Calu3 (cell line): Measurements from ENCODE around the gene TFEC. TPM values are rescaled to one million over a fixed set of nuclear protein-coding genes. Genes with fewer than 3 reads are reported as not detected.

Source experiments
- BruUV-seq: library from RNA; stranded (reverse); fragments of 400-500 nt; replicated peaks from 2 replicates; lab custom pipeline; 2021; lab: Mats Ljungman, UMichigan
- CTCF ChIA-PET: fragments of 300-600 bp; sonication (Branson Sonifier 250); formaldehyde crosslinking; loops from one replicate; lab custom pipeline; 2022; ENCODE audit warnings: antibody characterized with exemption; lab: Charles Lee
- DNase-seq: peaks from one replicate; pipeline ENCODE4 v3.0.0; 2022
- H3K27ac Mint-ChIP-seq: one replicate; pipeline ENCODE4 v1.8.0; 2022; ENCODE audit warnings: mixed read lengths; ENCODE audit not compliant: unreplicated experiment
- H3K27me3 Mint-ChIP-seq: one replicate; pipeline ENCODE4 v1.8.0; 2022; ENCODE audit warnings: mixed read lengths; ENCODE audit not compliant: unreplicated experiment
- H3K36me3 Mint-ChIP-seq: one replicate; pipeline ENCODE4 v1.8.0; 2022; ENCODE audit warnings: mild to moderate bottlenecking, moderate library complexity, mixed read lengths; ENCODE audit not compliant: insufficient read depth, unreplicated experiment
- H3K4me1 Mint-ChIP-seq: one replicate; pipeline ENCODE4 v1.8.0; 2022; ENCODE audit warnings: mild to moderate bottlenecking, low read depth, mixed read lengths; ENCODE audit not compliant: unreplicated experiment
- H3K4me3 Mint-ChIP-seq: one replicate; pipeline ENCODE4 v1.8.0; 2022; ENCODE audit warnings: mild to moderate bottlenecking, low read depth, moderate library complexity, mixed read lengths; ENCODE audit not compliant: unreplicated experiment
- H3K9me3 Mint-ChIP-seq: one replicate; pipeline ENCODE4 v1.8.0; 2022; ENCODE audit warnings: low read depth, mixed read lengths; ENCODE audit not compliant: unreplicated experiment
- intact Hi-C: fragments of 100-400 bp; cut with micrococcal nuclease; formaldehyde crosslinking; loops from one replicate; pipeline ENCODE4 v1.10.0; 2022; ENCODE audit not compliant: unreplicated experiment
- total RNA-seq: library from RNA; stranded (reverse); gene quantifications from 2 replicates; pipeline ENCODE4 v1.2.3, GENCODE V29; 2022
- TF ChIP-seq, protein P1 (sequence below): fragments of 200-600 bp; IDR thresholded peaks from one replicate; pipeline ENCODE4 v1.8.0; 2022; ENCODE audit warnings: antibody characterized with exemption; ENCODE audit not compliant: unreplicated experiment

Gene TFEC
- total RNA-seq, 1 experiment from 2014 or later: not detected

GRCh38 chr7:115964799-115965198 lies 65.8 kb downstream of the TFEC start:
- intact Hi-C loops: loop anchor here (10.0 kb wide), 1 partner anchor 160 kb away; no protein-coding TSS in a partner anchor
- CTCF ChIA-PET: interaction anchor here (0.7 kb wide), 1 partner anchor 965 kb away, joined by 3 read pairs; no protein-coding TSS in a partner anchor
- Mint-ChIP-seq H3K27me3 (no peaks in the 10 kb centered on the region), H3K4me3 (no peak overlapping the region), H3K9me3 (no peaks in the 10 kb centered on the region), H3K4me1 (no peaks in the 10 kb centered on the region), H3K27ac (no peak overlapping the region), H3K36me3 (no peaks in the 10 kb centered on the region)
- DNase-seq: no peak
- BruUV-seq: no TSS peak
- TF ChIP-seq, protein P1, sequence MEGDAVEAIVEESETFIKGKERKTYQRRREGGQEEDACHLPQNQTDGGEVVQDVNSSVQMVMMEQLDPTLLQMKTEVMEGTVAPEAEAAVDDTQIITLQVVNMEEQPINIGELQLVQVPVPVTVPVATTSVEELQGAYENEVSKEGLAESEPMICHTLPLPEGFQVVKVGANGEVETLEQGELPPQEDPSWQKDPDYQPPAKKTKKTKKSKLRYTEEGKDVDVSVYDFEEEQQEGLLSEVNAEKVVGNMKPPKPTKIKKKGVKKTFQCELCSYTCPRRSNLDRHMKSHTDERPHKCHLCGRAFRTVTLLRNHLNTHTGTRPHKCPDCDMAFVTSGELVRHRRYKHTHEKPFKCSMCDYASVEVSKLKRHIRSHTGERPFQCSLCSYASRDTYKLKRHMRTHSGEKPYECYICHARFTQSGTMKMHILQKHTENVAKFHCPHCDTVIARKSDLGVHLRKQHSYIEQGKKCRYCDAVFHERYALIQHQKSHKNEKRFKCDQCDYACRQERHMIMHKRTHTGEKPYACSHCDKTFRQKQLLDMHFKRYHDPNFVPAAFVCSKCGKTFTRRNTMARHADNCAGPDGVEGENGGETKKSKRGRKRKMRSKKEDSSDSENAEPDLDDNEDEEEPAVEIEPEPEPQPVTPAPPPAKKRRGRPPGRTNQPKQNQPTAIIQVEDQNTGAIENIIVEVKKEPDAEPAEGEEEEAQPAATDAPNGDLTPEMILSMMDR: no peak

DNA sequence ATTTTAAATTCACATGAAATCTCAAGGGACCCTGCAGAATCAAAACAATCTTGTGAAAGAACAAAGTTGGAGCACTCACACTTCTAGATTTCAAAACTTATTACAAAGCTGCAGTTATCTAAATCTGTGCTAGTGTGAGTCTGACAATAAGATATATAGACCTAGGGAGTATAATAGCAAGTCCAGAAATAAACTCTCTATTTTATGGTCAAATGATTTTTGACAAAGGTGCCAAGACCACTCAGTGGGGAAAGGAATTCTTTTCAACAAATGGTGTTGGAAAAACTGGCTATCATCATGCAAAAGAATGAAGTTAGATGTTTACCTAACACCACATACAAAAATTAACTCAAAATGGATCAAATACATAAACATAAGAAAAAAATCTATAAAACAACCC lies 68.2 kb downstream of the TFEC start:
- no TSS peak for BruUV-seq
- DNase-seq: no peak
- H3K27me3 Mint-ChIP-seq: no peaks in the 10 kb centered on the region
- intact Hi-C loops: loop anchor here (10.0 kb wide), 1 partner anchor 162 kb away; no protein-coding TSS in a partner anchor
- no peak overlapping the region for H3K27ac Mint-ChIP-seq
- no peak overlapping the region for H3K4me3 Mint-ChIP-seq
- CTCF ChIA-PET: no interaction called here
- TF ChIP-seq, protein P1: no peak
- no peaks in the 10 kb centered on the region for H3K36me3 Mint-ChIP-seq
- H3K9me3 Mint-ChIP-seq: peaks cover 5% of the 10 kb centered on the region
- no peaks in the 10 kb centered on the region for H3K4me1 Mint-ChIP-seq

GRCh38 chr7:115953592-115954255 lies 76.8 kb downstream of the TFEC start:
- H3K36me3 Mint-ChIP-seq: no peaks in the 10 kb centered on the region
- H3K27me3 Mint-ChIP-seq: no peaks in the 10 kb centered on the region
- intact Hi-C loops: no loop called here
- BruUV-seq: no TSS peak
- no peak for DNase-seq
- TF ChIP-seq, protein P1: no peak
- no peak overlapping the region for H3K4me3 Mint-ChIP-seq
- no peaks in the 10 kb centered on the region for H3K9me3 Mint-ChIP-seq
- no peaks in the 10 kb centered on the region for H3K4me1 Mint-ChIP-seq
- CTCF ChIA-PET: no interaction called here
- H3K27ac Mint-ChIP-seq: no peak overlapping the region

GRCh38 chr7:115952832-115953231 lies 77.7 kb downstream of the TFEC start:
- no peak for DNase-seq
- Mint-ChIP-seq H3K36me3 (no peaks in the 10 kb centered on the region), H3K4me1 (no peaks in the 10 kb centered on the region), H3K9me3 (no peaks in the 10 kb centered on the region), H3K4me3 (no peak overlapping the region), H3K27me3 (no peaks in the 10 kb centered on the region), H3K27ac (no peak overlapping the region)
- TF ChIP-seq, protein P1: no peak
- CTCF ChIA-PET: no interaction called here
- no TSS peak for BruUV-seq
- intact Hi-C loops: no loop called here
